Nephron (organoid): ENCODE measurements around the gene ZNF169.

ENCODE experiments used
- H3K27ac Mint-ChIP-seq, 3 experiments: 2 replicates each; pipeline ENCODE4 v1.8.0; 2020; ENCODE audit warnings: mixed read lengths in 3 of 3, mild to moderate bottlenecking in 2 of 3, moderate library complexity in 1 of 3
- H3K27me3 Mint-ChIP-seq: 2 replicates; pipeline ENCODE4 v1.8.0; 2021; ENCODE audit warnings: low read depth, mild to moderate bottlenecking, moderate library complexity, mixed read lengths
- H3K36me3 Mint-ChIP-seq: 2 replicates; pipeline ENCODE4 v1.8.0; 2020; ENCODE audit warnings: low read depth, mixed read lengths
- H3K4me1 Mint-ChIP-seq: 2 replicates; pipeline ENCODE4 v1.8.0; 2020; ENCODE audit warnings: mixed read lengths
- H3K4me3 Mint-ChIP-seq, 3 experiments: 2 replicates each; pipeline ENCODE4 v1.8.0; 2020; ENCODE audit warnings: mild to moderate bottlenecking in 3 of 3, mixed read lengths in 3 of 3, moderate library complexity in 2 of 3
- H3K9me3 Mint-ChIP-seq: 2 replicates; pipeline ENCODE4 v1.8.0; 2020; ENCODE audit warnings: mixed read lengths
- CTCF ChIP-seq, 3 experiments: fragments of 200-600 bp; sonication (generic); IDR thresholded peaks; one replicate each; pipeline ENCODE4 v1.5.0; 2021; ENCODE audit warnings: antibody characterized with exemption in 3 of 3; ENCODE audit not compliant: unreplicated experiment in 3 of 3

Gene ZNF169

GRCh38 chr9:94259077-94259862, at the start of gene ZNF169:
Gene ZNF169, plus strand, starts transcription at chr9:94259298. Its CDS starts 19,515 bp downstream, at chr9:94278813.
- Mint-ChIP-seq H3K4me1 (peaks cover 6% of the 10 kb centered on the region), H3K4me3 (peak within 1 kb of the TSS; percentile 99 to 100 (median 100)), H3K36me3 (peaks cover 5% of the 10 kb centered on the region), H3K27ac (peak within 1 kb of the TSS; percentile 61 to 92 (median 92)), H3K9me3 (no peaks in the 10 kb centered on the region), H3K27me3 (peaks cover 7% of the 10 kb centered on the region)
- TF ChIP-seq CTCF (IDR thresholded peaks at IDR 0.05; ENCODE audit: unreplicated experiment in 3 of 3) = no peak

- no peak for TF ChIP-seq CTCF (IDR thresholded peaks at IDR 0.05; ENCODE audit: unreplicated experiment in 3 of 3)
- Mint-ChIP-seq H3K9me3 (peaks cover 11% of the 10 kb centered on the region), H3K36me3 (no peaks in the 10 kb centered on the region), H3K4me3 (no peak overlapping the region), H3K4me1 (no peaks in the 10 kb centered on the region), H3K27ac (no peak overlapping the region), H3K27me3 (peaks cover 7% of the 10 kb centered on the region)
Observed at GRCh38 chr9:94210616-94211603, 48.2 kb upstream of the ZNF169 start.

GRCh38 chr9:94212091-94212490, 47.0 kb upstream of the ZNF169 start:
- Mint-ChIP-seq H3K9me3 (peaks cover 18% of the 10 kb centered on the region), H3K4me3 (no peak overlapping the region), H3K4me1 (no peaks in the 10 kb centered on the region), H3K27me3 (peaks cover 7% of the 10 kb centered on the region), H3K36me3 (no peaks in the 10 kb centered on the region), H3K27ac (no peak overlapping the region)
- TF ChIP-seq CTCF (IDR thresholded peaks at IDR 0.05; ENCODE audit: unreplicated experiment in 3 of 3) = no peak

- Mint-ChIP-seq H3K36me3 (no peaks in the 10 kb centered on the region), H3K27ac (no peak overlapping the region), H3K4me1 (no peaks in the 10 kb centered on the region), H3K27me3 (peaks cover 7% of the 10 kb centered on the region), H3K9me3 (peaks cover 16% of the 10 kb centered on the region), H3K4me3 (no peak overlapping the region)
- TF ChIP-seq CTCF (IDR thresholded peaks at IDR 0.05; ENCODE audit: unreplicated experiment in 3 of 3) = no peak
Observed at GRCh38 chr9:94212531-94212930, 46.6 kb upstream of the ZNF169 start.

- Mint-ChIP-seq H3K27me3 (peaks cover 7% of the 10 kb centered on the region), H3K27ac (no peak overlapping the region), H3K36me3 (no peaks in the 10 kb centered on the region), H3K4me3 (no peak overlapping the region), H3K9me3 (peaks cover 13% of the 10 kb centered on the region), H3K4me1 (no peaks in the 10 kb centered on the region)
- peak; percentile 84 to 90 (median 87) for TF ChIP-seq CTCF (IDR thresholded peaks at IDR 0.05; ENCODE audit: unreplicated experiment in 3 of 3)
Observed at GRCh38 chr9:94213511-94214124, 45.5 kb upstream of the ZNF169 start.
